ENCODE measurements around the gene LRRC4C.

DNA sequence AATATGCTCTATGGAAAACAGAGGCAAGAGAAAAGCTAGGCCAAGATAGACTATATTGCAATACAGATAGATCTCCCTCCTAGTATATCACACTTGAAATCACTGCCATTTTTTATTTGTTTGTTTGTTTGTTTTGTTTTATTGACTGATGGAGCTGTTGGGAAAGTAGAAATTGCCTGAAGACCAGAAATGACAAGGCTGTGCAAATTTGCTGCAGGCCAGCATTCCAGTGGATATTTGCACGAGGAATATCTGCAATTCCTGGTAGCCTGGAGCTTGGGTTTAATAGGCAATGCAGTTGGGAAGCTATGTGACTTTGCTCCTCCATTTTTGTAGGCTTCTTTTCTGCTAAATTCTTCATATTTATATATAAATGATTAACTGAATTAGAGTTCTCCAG is 991.7 kb downstream of the LRRC4C start:
- no peak for TF ChIP-seq POLR2A (IDR thresholded peaks at IDR 0.05; ENCODE audit: low read depth, low read length)
- no peak for TF ChIP-seq CTCF (IDR thresholded peaks at IDR 0.05; ENCODE audit: extremely low read depth in 1 of 2, insufficient read depth in 1 of 2, low read depth in 1 of 2, low read length in 2 of 2)
- TF ChIP-seq EZH2 (IDR thresholded peaks at IDR 0.05; ENCODE audit: borderline replicate concordance, low read depth, low read length, severe bottlenecking) = no peak
- TF ChIP-seq JUN (IDR thresholded peaks at IDR 0.05; ENCODE audit: borderline replicate concordance, insufficient read depth, insufficient read length, low read depth) = no peak
- no peak for TF ChIP-seq POLR2AphosphoS5 (IDR thresholded peaks at IDR 0.05; ENCODE audit: insufficient read depth, low read depth, low read length)
- TF ChIP-seq FOS (IDR thresholded peaks at IDR 0.05; ENCODE audit: borderline replicate concordance, insufficient read depth, low read length) = no peak

Measured in endothelial cell of umbilical vein (primary cell).